Dendritic cell treated with granulocyte-macrophage colony-stimulating factor and Interleukin-4, amounts not matched to agents 40 ng/mL and 50 ng/mL, for 4 days (primary cell): ENCODE measurements around the gene CSMD2.

Experiments
- H3K27ac Mint-ChIP-seq: one replicate; pipeline ENCODE4 v1.8.0; 2022; ENCODE audit warnings: mild to moderate bottlenecking, mixed read lengths
- H3K27me3 Mint-ChIP-seq: one replicate; pipeline ENCODE4 v1.8.0; 2022; ENCODE audit warnings: mild to moderate bottlenecking, mixed read lengths
- H3K36me3 Mint-ChIP-seq: one replicate; pipeline ENCODE4 v1.8.0; 2022; ENCODE audit warnings: low read depth, mixed read lengths
- H3K4me1 Mint-ChIP-seq: one replicate; pipeline ENCODE4 v1.8.0; 2022; ENCODE audit warnings: low read depth, mixed read lengths
- H3K4me3 Mint-ChIP-seq: one replicate; pipeline ENCODE4 v1.8.0; 2022; ENCODE audit warnings: mild to moderate bottlenecking, moderate library complexity, mixed read lengths
- H3K9me3 Mint-ChIP-seq: one replicate; pipeline ENCODE4 v1.8.0; 2022; ENCODE audit warnings: mixed read lengths
- intact Hi-C: fragments of 100-400 bp; cut with micrococcal nuclease; formaldehyde crosslinking; loops from one replicate; pipeline ENCODE4 v1.15.0; 2022

The CSMD2 gene

GRCh38 chr1:33721301-33721815 is 443.7 kb downstream of the CSMD2 start:
- peaks cover 3% of the 10 kb centered on the region for H3K27me3 Mint-ChIP-seq
- no peaks in the 10 kb centered on the region for H3K9me3 Mint-ChIP-seq
- intact Hi-C loops, result no loop called here
- no peak overlapping the region for H3K4me3 Mint-ChIP-seq
- H3K27ac Mint-ChIP-seq, result no peak overlapping the region
- no peaks in the 10 kb centered on the region for H3K36me3 Mint-ChIP-seq
- no peaks in the 10 kb centered on the region for H3K4me1 Mint-ChIP-seq

GRCh38 chr1:33719771-33720670 is 445.0 kb downstream of the CSMD2 start:
- H3K4me1 Mint-ChIP-seq, result no peaks in the 10 kb centered on the region
- H3K36me3 Mint-ChIP-seq, result no peaks in the 10 kb centered on the region
- intact Hi-C loops, result no loop called here

GRCh38 chr1:33719326-33719725 is 445.7 kb downstream of the CSMD2 start:
- Mint-ChIP-seq H3K36me3 (no peaks in the 10 kb centered on the region), H3K4me3 (no peak overlapping the region), H3K27me3 (peaks cover 3% of the 10 kb centered on the region), H3K9me3 (no peaks in the 10 kb centered on the region), H3K27ac (no peak overlapping the region), H3K4me1 (no peaks in the 10 kb centered on the region)
- intact Hi-C loops, result no loop called here

More at GRCh38 chr1:33719771-33720670, 445.0 kb downstream of the CSMD2 start:
- Mint-ChIP-seq H3K4me3 (no peak overlapping the region), H3K9me3 (no peaks in the 10 kb centered on the region), H3K27me3 (peaks cover 3% of the 10 kb centered on the region), H3K27ac (no peak overlapping the region)

GRCh38 chr1:33718186-33718585 is 446.8 kb downstream of the CSMD2 start:
- Mint-ChIP-seq H3K9me3 (no peaks in the 10 kb centered on the region), H3K36me3 (no peaks in the 10 kb centered on the region), H3K27me3 (peaks cover 3% of the 10 kb centered on the region), H3K4me3 (no peak overlapping the region), H3K4me1 (no peaks in the 10 kb centered on the region), H3K27ac (no peak overlapping the region)
- intact Hi-C loops, result no loop called here

GRCh38 chr1:33716976-33717688 is 447.9 kb downstream of the CSMD2 start:
- intact Hi-C loops, result no loop called here
- Mint-ChIP-seq H3K36me3 (no peaks in the 10 kb centered on the region), H3K4me3 (no peak overlapping the region), H3K9me3 (no peaks in the 10 kb centered on the region), H3K27me3 (peaks cover 3% of the 10 kb centered on the region), H3K27ac (no peak overlapping the region), H3K4me1 (no peaks in the 10 kb centered on the region)

- no peaks in the 10 kb centered on the region for H3K9me3 Mint-ChIP-seq
- peaks cover 2% of the 10 kb centered on the region for H3K27me3 Mint-ChIP-seq
- intact Hi-C loops, result no loop called here
- H3K27ac Mint-ChIP-seq, result no peak overlapping the region
- no peaks in the 10 kb centered on the region for H3K36me3 Mint-ChIP-seq
- no peaks in the 10 kb centered on the region for H3K4me1 Mint-ChIP-seq
- H3K4me3 Mint-ChIP-seq, result no peak overlapping the region
These were observed 449.7 kb downstream of the CSMD2 start for GRCh38 chr1:33715195-33715811.

GRCh38 chr1:33714421-33714820 is 450.6 kb downstream of the CSMD2 start:
- no peaks in the 10 kb centered on the region for H3K36me3 Mint-ChIP-seq
- intact Hi-C loops, result no loop called here
- no peaks in the 10 kb centered on the region for H3K9me3 Mint-ChIP-seq
- no peak overlapping the region for H3K4me3 Mint-ChIP-seq
- no peaks in the 10 kb centered on the region for H3K27me3 Mint-ChIP-seq
- no peak overlapping the region for H3K27ac Mint-ChIP-seq
- no peaks in the 10 kb centered on the region for H3K4me1 Mint-ChIP-seq

- H3K4me1 Mint-ChIP-seq, result no peaks in the 10 kb centered on the region
- no peak overlapping the region for H3K4me3 Mint-ChIP-seq
- H3K36me3 Mint-ChIP-seq, result no peaks in the 10 kb centered on the region
- intact Hi-C loops, result no loop called here
- H3K27ac Mint-ChIP-seq, result no peak overlapping the region
- H3K9me3 Mint-ChIP-seq, result no peaks in the 10 kb centered on the region
- H3K27me3 Mint-ChIP-seq, result no peaks in the 10 kb centered on the region
These were observed 451.8 kb downstream of the CSMD2 start for GRCh38 chr1:33713058-33713877.

- H3K9me3 Mint-ChIP-seq, result no peaks in the 10 kb centered on the region
- H3K4me1 Mint-ChIP-seq, result no peaks in the 10 kb centered on the region
- H3K27me3 Mint-ChIP-seq, result peaks cover 3% of the 10 kb centered on the region
- no peak overlapping the region for H3K27ac Mint-ChIP-seq
- H3K4me3 Mint-ChIP-seq, result no peak overlapping the region
- no peaks in the 10 kb centered on the region for H3K36me3 Mint-ChIP-seq
- intact Hi-C loops, result no loop called here
These were observed 452.8 kb downstream of the CSMD2 start for GRCh38 chr1:33712186-33712585.

- no peak overlapping the region for H3K27ac Mint-ChIP-seq
- no peak overlapping the region for H3K4me3 Mint-ChIP-seq
- H3K36me3 Mint-ChIP-seq, result no peaks in the 10 kb centered on the region
- no peaks in the 10 kb centered on the region for H3K9me3 Mint-ChIP-seq
- H3K27me3 Mint-ChIP-seq, result peaks cover 3% of the 10 kb centered on the region
- intact Hi-C loops, result no loop called here
- no peaks in the 10 kb centered on the region for H3K4me1 Mint-ChIP-seq
These were observed 453.5 kb downstream of the CSMD2 start for GRCh38 chr1:33711511-33711910.

- H3K36me3 Mint-ChIP-seq, result no peaks in the 10 kb centered on the region
- H3K4me3 Mint-ChIP-seq, result no peak overlapping the region
- intact Hi-C loops, result no loop called here
- no peak overlapping the region for H3K27ac Mint-ChIP-seq
- no peaks in the 10 kb centered on the region for H3K9me3 Mint-ChIP-seq
- peaks cover 3% of the 10 kb centered on the region for H3K27me3 Mint-ChIP-seq
- no peaks in the 10 kb centered on the region for H3K4me1 Mint-ChIP-seq
These were observed 454.1 kb downstream of the CSMD2 start for GRCh38 chr1:33710967-33711366.

- H3K36me3 Mint-ChIP-seq, result no peaks in the 10 kb centered on the region
- intact Hi-C loops, result no loop called here
- H3K9me3 Mint-ChIP-seq, result no peaks in the 10 kb centered on the region
- peaks cover 3% of the 10 kb centered on the region for H3K27me3 Mint-ChIP-seq
- no peak overlapping the region for H3K4me3 Mint-ChIP-seq
- no peak overlapping the region for H3K27ac Mint-ChIP-seq
- no peaks in the 10 kb centered on the region for H3K4me1 Mint-ChIP-seq
These were observed 455.0 kb downstream of the CSMD2 start for GRCh38 chr1:33709783-33710718.
